ENCODE results near the gene LBHD1. TPM values are rescaled to one million over a fixed set of nuclear protein-coding genes. Genes with fewer than 3 reads are reported as not detected.

LBHD1 gene
- total and polyA plus RNA-seq, 2 of the 13 experiments (the other 11 are each of a cell fraction or from before 2014, with no cell fraction given): 3.2 to 3.7 TPM

DNA sequence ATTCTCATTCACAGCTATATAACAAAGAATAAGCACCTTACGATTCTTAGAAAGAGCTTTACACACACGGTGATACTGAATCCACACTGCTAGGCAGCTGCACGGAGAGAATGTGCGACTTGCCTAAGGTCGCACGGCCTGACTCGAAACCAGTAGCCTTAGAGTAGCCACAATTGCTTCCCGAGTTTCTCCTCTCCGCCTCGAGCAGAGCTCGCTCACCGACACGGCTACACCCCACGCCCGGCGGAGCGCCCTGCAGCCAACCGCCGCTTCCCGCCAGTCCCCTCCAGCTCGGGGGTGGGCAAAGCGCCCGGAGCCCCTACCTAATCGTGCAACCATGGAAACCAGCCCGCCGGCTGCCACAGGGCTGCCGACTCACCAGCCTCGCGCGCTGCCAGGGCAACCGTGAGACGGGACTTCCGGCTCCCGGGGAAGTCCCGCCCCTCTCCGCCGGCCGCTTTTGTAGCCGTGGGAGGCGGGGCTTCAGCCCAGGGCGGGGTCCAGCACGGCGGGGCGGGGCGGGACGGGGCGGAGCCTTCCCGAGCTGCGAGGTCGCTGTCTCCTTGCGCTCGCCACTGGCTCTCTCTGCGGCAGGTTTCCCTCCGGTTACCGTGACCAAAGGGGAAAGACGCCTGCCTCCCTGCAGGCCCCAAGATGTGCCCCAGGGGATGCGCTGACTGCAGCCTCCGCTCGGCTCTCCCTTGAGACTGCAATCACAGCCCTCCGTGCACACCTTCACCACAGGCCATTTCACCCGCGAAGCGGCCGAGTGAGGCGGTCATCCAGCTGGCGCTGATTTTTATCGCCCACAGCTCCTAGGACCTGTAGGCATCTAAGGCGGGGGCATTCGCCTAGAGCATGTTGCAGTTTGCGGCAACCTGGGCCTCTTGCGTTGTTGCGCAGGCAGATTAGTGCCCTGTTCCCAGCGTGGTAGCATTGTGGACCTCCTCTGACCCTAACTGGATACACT lies 34.1 kb upstream of the LBHD1 start (continued):
- TF ChIP-seq RNF2 (conservative IDR thresholded peaks at IDR 0.05; ENCODE audit: low read depth) (no peak), THYN1 (CRISPR knock-in tag; IDR thresholded peaks at IDR 0.05; ENCODE audit: borderline replicate concordance, low read depth) (no peak), NR2C2 (CRISPR knock-in tag; IDR thresholded peaks at IDR 0.05; ENCODE audit: borderline replicate concordance) (no peak; the same call in 1 of the 2 replicates), ARNT (IDR thresholded peaks at IDR 0.05) (no peak), PAX8 (CRISPR knock-in tag; IDR thresholded peaks at IDR 0.05; ENCODE audit: borderline replicate concordance) (no peak), DPF2 (CRISPR knock-in tag; IDR thresholded peaks at IDR 0.05; ENCODE audit: borderline replicate concordance, low read depth) (no peak), BORCS8-MEF2B (CRISPR knock-in tag; IDR thresholded peaks at IDR 0.05) (peak; percentile 7; the same call in 1 of the 2 replicates), ZNF451 (CRISPR knock-in tag; IDR thresholded peaks at IDR 0.05) (no peak), ZNF550 (CRISPR knock-in tag; IDR thresholded peaks at IDR 0.05; ENCODE audit: borderline replicate concordance) (no peak)
- TF ChIP-seq, protein P1, sequence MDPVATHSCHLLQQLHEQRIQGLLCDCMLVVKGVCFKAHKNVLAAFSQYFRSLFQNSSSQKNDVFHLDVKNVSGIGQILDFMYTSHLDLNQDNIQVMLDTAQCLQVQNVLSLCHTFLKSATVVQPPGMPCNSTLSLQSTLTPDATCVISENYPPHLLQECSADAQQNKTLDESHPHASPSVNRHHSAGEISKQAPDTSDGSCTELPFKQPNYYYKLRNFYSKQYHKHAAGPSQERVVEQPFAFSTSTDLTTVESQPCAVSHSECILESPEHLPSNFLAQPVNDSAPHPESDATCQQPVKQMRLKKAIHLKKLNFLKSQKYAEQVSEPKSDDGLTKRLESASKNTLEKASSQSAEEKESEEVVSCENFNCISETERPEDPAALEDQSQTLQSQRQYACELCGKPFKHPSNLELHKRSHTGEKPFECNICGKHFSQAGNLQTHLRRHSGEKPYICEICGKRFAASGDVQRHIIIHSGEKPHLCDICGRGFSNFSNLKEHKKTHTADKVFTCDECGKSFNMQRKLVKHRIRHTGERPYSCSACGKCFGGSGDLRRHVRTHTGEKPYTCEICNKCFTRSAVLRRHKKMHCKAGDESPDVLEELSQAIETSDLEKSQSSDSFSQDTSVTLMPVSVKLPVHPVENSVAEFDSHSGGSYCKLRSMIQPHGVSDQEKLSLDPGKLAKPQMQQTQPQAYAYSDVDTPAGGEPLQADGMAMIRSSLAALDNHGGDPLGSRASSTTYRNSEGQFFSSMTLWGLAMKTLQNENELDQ (CRISPR knock-in tag; IDR thresholded peaks at IDR 0.05; ENCODE audit: borderline replicate concordance): no peak
- TF ChIP-seq, protein P2, sequence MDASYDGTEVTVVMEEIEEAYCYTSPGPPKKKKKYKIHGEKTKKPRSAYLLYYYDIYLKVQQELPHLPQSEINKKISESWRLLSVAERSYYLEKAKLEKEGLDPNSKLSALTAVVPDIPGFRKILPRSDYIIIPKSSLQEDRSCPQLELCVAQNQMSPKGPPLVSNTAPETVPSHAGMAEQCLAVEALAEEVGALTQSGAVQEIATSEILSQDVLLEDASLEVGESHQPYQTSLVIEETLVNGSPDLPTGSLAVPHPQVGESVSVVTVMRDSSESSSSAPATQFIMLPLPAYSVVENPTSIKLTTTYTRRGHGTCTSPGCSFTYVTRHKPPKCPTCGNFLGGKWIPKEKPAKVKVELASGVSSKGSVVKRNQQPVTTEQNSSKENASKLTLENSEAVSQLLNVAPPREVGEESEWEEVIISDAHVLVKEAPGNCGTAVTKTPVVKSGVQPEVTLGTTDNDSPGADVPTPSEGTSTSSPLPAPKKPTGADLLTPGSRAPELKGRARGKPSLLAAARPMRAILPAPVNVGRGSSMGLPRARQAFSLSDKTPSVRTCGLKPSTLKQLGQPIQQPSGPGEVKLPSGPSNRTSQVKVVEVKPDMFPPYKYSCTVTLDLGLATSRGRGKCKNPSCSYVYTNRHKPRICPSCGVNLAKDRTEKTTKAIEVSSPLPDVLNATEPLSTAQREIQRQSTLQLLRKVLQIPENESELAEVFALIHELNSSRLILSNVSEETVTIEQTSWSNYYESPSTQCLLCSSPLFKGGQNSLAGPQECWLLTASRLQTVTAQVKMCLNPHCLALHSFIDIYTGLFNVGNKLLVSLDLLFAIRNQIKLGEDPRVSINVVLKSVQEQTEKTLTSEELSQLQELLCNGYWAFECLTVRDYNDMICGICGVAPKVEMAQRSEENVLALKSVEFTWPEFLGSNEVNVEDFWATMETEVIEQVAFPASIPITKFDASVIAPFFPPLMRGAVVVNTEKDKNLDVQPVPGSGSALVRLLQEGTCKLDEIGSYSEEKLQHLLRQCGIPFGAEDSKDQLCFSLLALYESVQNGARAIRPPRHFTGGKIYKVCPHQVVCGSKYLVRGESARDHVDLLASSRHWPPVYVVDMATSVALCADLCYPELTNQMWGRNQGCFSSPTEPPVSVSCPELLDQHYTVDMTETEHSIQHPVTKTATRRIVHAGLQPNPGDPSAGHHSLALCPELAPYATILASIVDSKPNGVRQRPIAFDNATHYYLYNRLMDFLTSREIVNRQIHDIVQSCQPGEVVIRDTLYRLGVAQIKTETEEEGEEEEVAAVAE (CRISPR knock-in tag; IDR thresholded peaks at IDR 0.05; ENCODE audit: borderline replicate concordance): no peak
- TF ChIP-seq, protein P3, sequence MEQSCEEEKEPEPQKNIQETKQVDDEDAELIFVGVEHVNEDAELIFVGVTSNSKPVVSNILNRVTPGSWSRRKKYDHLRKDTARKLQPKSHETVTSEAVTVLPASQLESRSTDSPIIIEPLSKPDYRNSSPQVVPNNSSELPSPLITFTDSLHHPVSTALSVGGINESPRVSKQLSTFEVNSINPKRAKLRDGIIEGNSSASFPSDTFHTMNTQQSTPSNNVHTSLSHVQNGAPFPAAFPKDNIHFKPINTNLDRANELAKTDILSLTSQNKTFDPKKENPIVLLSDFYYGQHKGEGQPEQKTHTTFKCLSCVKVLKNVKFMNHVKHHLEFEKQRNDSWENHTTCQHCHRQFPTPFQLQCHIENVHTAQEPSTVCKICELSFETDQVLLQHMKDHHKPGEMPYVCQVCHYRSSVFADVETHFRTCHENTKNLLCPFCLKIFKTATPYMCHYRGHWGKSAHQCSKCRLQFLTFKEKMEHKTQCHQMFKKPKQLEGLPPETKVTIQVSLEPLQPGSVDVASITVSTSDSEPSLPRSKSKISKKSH (CRISPR knock-in tag; IDR thresholded peaks at IDR 0.05; ENCODE audit: borderline replicate concordance): no peak
- TF ChIP-seq, protein P4, sequence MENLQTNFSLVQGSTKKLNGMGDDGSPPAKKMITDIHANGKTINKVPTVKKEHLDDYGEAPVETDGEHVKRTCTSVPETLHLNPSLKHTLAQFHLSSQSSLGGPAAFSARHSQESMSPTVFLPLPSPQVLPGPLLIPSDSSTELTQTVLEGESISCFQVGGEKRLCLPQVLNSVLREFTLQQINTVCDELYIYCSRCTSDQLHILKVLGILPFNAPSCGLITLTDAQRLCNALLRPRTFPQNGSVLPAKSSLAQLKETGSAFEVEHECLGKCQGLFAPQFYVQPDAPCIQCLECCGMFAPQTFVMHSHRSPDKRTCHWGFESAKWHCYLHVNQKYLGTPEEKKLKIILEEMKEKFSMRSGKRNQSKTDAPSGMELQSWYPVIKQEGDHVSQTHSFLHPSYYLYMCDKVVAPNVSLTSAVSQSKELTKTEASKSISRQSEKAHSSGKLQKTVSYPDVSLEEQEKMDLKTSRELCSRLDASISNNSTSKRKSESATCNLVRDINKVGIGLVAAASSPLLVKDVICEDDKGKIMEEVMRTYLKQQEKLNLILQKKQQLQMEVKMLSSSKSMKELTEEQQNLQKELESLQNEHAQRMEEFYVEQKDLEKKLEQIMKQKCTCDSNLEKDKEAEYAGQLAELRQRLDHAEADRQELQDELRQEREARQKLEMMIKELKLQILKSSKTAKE (CRISPR knock-in tag; IDR thresholded peaks at IDR 0.05; ENCODE audit: borderline replicate concordance): no peak
- TF ChIP-seq, protein P5, sequence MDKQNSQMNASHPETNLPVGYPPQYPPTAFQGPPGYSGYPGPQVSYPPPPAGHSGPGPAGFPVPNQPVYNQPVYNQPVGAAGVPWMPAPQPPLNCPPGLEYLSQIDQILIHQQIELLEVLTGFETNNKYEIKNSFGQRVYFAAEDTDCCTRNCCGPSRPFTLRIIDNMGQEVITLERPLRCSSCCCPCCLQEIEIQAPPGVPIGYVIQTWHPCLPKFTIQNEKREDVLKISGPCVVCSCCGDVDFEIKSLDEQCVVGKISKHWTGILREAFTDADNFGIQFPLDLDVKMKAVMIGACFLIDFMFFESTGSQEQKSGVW (CRISPR knock-in tag; IDR thresholded peaks at IDR 0.05; ENCODE audit: borderline replicate concordance): no peak
- TF ChIP-seq, protein P6, sequence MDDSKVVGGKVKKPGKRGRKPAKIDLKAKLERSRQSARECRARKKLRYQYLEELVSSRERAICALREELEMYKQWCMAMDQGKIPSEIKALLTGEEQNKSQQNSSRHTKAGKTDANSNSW (CRISPR knock-in tag; IDR thresholded peaks at IDR 0.05; ENCODE audit: borderline replicate concordance): 0 out of 2 replicates have a peak, but pooled peaks have one; percentile 48

All from HepG2 (cell line).